Neural cell (in vitro differentiated cells): ENCODE measurements around the gene OR6J1. TPM values are rescaled to one million over a fixed set of nuclear protein-coding genes. Genes with fewer than 3 reads are reported as not detected.
"Not testable (repeated sequence)": the region's sequence is repeated elsewhere in the genome, so short reads cannot be mapped to it uniquely, and the experiment has no call there.

Experiments used
- H2AFZ ChIP-seq: fragments of 200-600, 300-800 bp; sonication (generic), shearing (Covaris generic); 2 replicates; pipeline ENCODE4 v1.6.0; 2014; ENCODE audit warnings: low read depth, mild to moderate bottlenecking, antibody characterized with exemption, low read length, moderate library complexity
- H3F3A ChIP-seq: fragments of 200-600 bp; shearing (Covaris generic); 2 replicates; pipeline ENCODE4 v1.6.1; 2016; ENCODE audit warnings: mild to moderate bottlenecking, moderate library complexity, mixed read lengths, antibody characterized with exemption, low read length; ENCODE audit not compliant: insufficient read depth, poor library complexity, severe bottlenecking
- H3K27ac ChIP-seq: fragments of 200-600, 300-800 bp; sonication (generic), shearing (Covaris generic); 2 replicates; pipeline ENCODE4 v1.5.1; 2014; ENCODE audit warnings: mild to moderate bottlenecking, low read length, moderate library complexity
- H3K27me3 ChIP-seq: fragments of 300-800, 200-600 bp; sonication (generic), shearing (Covaris generic); 2 replicates; pipeline ENCODE4 v1.6.0; 2014; ENCODE audit warnings: mild to moderate bottlenecking, low read depth, low read length, moderate library complexity; ENCODE audit not compliant: insufficient read depth
- H3K36me3 ChIP-seq: fragments of 300-800, 200-600 bp; sonication (generic), shearing (Covaris generic); 2 replicates; pipeline ENCODE4 v1.5.1; 2014; ENCODE audit warnings: mild to moderate bottlenecking, antibody characterized with exemption, low read length, moderate library complexity; ENCODE audit not compliant: insufficient read depth
- H3K4me2 ChIP-seq: fragments of 300-800, 200-600 bp; sonication (generic), shearing (Covaris generic); 2 replicates; pipeline ENCODE4 v1.6.0; 2014; ENCODE audit warnings: mild to moderate bottlenecking, low read length
- H3K4me3 ChIP-seq: fragments of 300-800, 200-600 bp; sonication (generic), shearing (Covaris generic); 2 replicates; pipeline ENCODE4 v1.5.1; 2014; ENCODE audit warnings: mild to moderate bottlenecking, low read length, moderate library complexity
- H3K79me2 ChIP-seq: fragments of 200-600 bp; shearing (Covaris generic); replicated peaks from 2 replicates; pipeline ENCODE4 v1.6.0; 2014; ENCODE audit warnings: mild to moderate bottlenecking, low read length, moderate library complexity; ENCODE audit not compliant: insufficient read depth
- H3K9ac ChIP-seq: fragments of 300-800, 200-600 bp; sonication (generic), shearing (Covaris generic); 2 replicates; pipeline ENCODE4 v1.6.1; 2016; ENCODE audit warnings: mild to moderate bottlenecking, low read length, mixed read lengths
- H3K9me2 ChIP-seq: fragments of 200-600 bp; shearing (Covaris generic); 2 replicates; pipeline ENCODE4 v1.6.1; 2016; ENCODE audit warnings: mild to moderate bottlenecking, low read length, mixed read lengths; ENCODE audit not compliant: insufficient read depth
- H3K9me3 ChIP-seq: fragments of 200-600, 300-800 bp; sonication (generic), shearing (Covaris generic); 2 replicates; pipeline ENCODE4 v1.6.1; 2016; ENCODE audit warnings: mild to moderate bottlenecking, mixed run types, low read length, moderate library complexity, mixed read lengths
- H4K20me1 ChIP-seq: fragments of 200-600 bp; shearing (Covaris generic); 2 replicates; pipeline ENCODE4 v1.6.1; 2016; ENCODE audit warnings: mild to moderate bottlenecking, mixed run types; ENCODE audit not compliant: insufficient read depth
- EP300 ChIP-seq: fragments of 450-650 bp; conservative IDR thresholded peaks from 2 replicates; pipeline ENCODE4 v1.6.1; 2014; ENCODE audit warnings: antibody characterized with exemption, mild to moderate bottlenecking, moderate library complexity; ENCODE audit not compliant: poor library complexity, severe bottlenecking
- EZH2 ChIP-seq: fragments of 200-600, 300-800 bp; shearing (Covaris generic), sonication (generic); IDR thresholded peaks from 2 replicates; pipeline ENCODE4 v1.6.1; 2014; ENCODE audit warnings: antibody characterized with exemption, low read length, borderline replicate concordance, mild to moderate bottlenecking; ENCODE audit not compliant: insufficient read depth, poor library complexity, severe bottlenecking
- MXI1 ChIP-seq: fragments of 450-650 bp; conservative IDR thresholded peaks from 2 replicates; pipeline ENCODE4 v1.6.1; 2014; ENCODE audit warnings: antibody characterized with exemption, mild to moderate bottlenecking; ENCODE audit not compliant: poor library complexity, severe bottlenecking
- POLR2AphosphoS5 ChIP-seq: IDR thresholded peaks from 2 replicates; pipeline ENCODE4 v1.6.1; 2012
- RAD21 ChIP-seq: fragments of 450-650 bp; conservative IDR thresholded peaks from 2 replicates; pipeline ENCODE4 v1.6.1; 2014; ENCODE audit warnings: antibody characterized with exemption, mild to moderate bottlenecking, moderate library complexity
- SMC3 ChIP-seq: fragments of 450-650 bp; conservative IDR thresholded peaks from 2 replicates; pipeline ENCODE4 v1.6.1; 2014; ENCODE audit warnings: antibody characterized with exemption, mild to moderate bottlenecking, moderate library complexity; ENCODE audit not compliant: poor library complexity
- TAF1 ChIP-seq: IDR thresholded peaks from 2 replicates; pipeline ENCODE4 v1.6.1; 2012; ENCODE audit warnings: low read depth
- polyA plus RNA-seq: library from polyadenylated mRNA; depleted of rRNA; stranded (reverse); fragments of >200 nt; gene quantifications from 2 replicates; pipeline ENCODE4 v1.2.3, GENCODE V29; 2014
- TF ChIP-seq, protein P1 (sequence below): fragments of 450-650 bp; IDR thresholded peaks from 2 replicates; pipeline ENCODE4 v1.5.1; 2014; ENCODE audit warnings: antibody characterized with exemption, mild to moderate bottlenecking, moderate library complexity; ENCODE audit not compliant: poor library complexity, severe bottlenecking
- TF ChIP-seq, protein P2 (sequence below): IDR thresholded peaks from 2 replicates; pipeline ENCODE4 v1.6.1; 2012; ENCODE audit warnings: borderline replicate concordance

Gene OR6J1
- polyA plus RNA-seq, 1 donor from 2014 or later = not detected

DNA sequence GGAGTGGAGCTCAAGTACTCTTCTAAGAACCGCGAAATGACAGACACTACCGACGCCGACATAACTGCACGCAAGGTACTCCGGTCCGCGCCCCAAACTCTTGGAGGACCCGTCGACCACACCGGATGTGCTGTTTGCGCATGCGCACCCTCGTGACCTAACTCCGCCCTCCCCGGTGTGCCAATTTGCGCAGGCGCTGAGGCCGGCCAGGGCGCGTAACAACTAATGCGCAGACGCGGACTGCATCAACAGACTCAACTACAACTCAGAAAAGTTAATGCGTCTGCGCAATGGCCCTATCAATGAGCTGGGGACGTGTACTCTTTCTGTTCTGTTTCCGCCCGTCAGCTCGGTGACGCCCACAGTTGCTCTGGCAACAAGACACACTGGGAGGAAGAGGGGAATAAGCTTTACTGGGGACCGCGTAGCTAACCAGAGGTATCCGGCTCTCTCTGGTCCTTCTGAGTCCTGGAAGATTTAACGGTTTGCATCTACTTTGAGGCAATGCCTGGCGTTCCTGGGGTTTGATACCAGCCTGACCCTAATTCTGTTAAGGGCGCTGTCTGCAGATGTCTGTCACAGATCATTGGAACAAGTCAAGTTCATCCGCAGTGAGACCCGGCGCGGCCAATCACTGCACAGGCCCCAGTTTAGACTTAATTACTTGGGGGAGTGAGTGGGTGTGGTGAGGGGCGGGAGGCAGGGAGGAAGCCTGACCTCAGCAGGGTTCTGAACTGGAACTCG, 54.9 kb downstream of the OR6J1 start, which contains the start of gene DAD1 (continued):
- peak; percentile 87 for TF ChIP-seq MXI1
- TF ChIP-seq SMC3 = peak; percentile 56

DNA sequence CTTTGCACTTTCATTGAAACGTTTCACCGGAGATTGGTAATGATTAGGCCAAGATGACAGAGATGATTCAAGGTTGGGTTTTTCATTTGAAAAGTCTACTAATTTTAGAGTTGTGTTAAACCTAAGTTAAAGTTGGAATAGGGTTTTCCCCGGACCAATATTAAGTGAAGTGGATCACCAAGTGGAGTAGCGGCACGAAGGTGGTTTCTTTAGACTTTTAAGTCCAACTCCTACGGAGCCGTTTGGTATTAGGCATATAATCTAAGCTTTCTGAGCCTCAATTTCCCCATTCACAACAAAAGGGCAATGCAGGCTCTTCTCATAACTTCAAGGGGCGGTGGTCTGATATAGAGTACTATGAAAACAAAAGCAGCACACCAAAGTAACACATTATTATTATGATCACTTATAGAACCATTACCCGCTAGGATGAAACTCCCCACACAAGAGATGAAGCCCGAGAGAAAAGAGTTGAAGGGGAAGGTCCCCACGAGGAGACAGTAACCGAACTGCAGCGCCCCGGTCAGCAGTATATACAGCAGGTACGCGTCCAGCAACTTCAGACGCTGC, 55.5 kb downstream of the OR6J1 start:
- Histone ChIP-seq H3K9me3 (no peaks in the 10 kb centered on the region), H3K36me3 (no peaks in the 10 kb centered on the region), H3K27me3 (peaks cover under 1% of the 10 kb centered on the region), H2AFZ (peak overlapping the region; percentile 74), H3F3A (peaks cover 5% of the 10 kb centered on the region), H3K4me3 (peak overlapping the region; percentile 80), H3K79me2 (peaks cover 44% of the 10 kb centered on the region), H3K9me2 (no peaks in the 10 kb centered on the region), H4K20me1 (no peaks in the 10 kb centered on the region), H3K9ac (peak overlapping the region; percentile 69), H3K27ac (peak overlapping the region; percentile 35), H3K4me2 (peak overlapping the region; percentile 83)
- no peak for TF ChIP-seq EZH2
- TF ChIP-seq POLR2AphosphoS5 = no peak
- TF ChIP-seq TAF1 = no peak
- TF ChIP-seq EP300 = no peak
- TF ChIP-seq, protein P1, sequence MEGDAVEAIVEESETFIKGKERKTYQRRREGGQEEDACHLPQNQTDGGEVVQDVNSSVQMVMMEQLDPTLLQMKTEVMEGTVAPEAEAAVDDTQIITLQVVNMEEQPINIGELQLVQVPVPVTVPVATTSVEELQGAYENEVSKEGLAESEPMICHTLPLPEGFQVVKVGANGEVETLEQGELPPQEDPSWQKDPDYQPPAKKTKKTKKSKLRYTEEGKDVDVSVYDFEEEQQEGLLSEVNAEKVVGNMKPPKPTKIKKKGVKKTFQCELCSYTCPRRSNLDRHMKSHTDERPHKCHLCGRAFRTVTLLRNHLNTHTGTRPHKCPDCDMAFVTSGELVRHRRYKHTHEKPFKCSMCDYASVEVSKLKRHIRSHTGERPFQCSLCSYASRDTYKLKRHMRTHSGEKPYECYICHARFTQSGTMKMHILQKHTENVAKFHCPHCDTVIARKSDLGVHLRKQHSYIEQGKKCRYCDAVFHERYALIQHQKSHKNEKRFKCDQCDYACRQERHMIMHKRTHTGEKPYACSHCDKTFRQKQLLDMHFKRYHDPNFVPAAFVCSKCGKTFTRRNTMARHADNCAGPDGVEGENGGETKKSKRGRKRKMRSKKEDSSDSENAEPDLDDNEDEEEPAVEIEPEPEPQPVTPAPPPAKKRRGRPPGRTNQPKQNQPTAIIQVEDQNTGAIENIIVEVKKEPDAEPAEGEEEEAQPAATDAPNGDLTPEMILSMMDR = no peak
- no peak for TF ChIP-seq SMC3
- TF ChIP-seq, protein P2, sequence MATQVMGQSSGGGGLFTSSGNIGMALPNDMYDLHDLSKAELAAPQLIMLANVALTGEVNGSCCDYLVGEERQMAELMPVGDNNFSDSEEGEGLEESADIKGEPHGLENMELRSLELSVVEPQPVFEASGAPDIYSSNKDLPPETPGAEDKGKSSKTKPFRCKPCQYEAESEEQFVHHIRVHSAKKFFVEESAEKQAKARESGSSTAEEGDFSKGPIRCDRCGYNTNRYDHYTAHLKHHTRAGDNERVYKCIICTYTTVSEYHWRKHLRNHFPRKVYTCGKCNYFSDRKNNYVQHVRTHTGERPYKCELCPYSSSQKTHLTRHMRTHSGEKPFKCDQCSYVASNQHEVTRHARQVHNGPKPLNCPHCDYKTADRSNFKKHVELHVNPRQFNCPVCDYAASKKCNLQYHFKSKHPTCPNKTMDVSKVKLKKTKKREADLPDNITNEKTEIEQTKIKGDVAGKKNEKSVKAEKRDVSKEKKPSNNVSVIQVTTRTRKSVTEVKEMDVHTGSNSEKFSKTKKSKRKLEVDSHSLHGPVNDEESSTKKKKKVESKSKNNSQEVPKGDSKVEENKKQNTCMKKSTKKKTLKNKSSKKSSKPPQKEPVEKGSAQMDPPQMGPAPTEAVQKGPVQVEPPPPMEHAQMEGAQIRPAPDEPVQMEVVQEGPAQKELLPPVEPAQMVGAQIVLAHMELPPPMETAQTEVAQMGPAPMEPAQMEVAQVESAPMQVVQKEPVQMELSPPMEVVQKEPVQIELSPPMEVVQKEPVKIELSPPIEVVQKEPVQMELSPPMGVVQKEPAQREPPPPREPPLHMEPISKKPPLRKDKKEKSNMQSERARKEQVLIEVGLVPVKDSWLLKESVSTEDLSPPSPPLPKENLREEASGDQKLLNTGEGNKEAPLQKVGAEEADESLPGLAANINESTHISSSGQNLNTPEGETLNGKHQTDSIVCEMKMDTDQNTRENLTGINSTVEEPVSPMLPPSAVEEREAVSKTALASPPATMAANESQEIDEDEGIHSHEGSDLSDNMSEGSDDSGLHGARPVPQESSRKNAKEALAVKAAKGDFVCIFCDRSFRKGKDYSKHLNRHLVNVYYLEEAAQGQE = no peak
- TF ChIP-seq MXI1 = no peak
- TF ChIP-seq RAD21 = no peak

DNA sequence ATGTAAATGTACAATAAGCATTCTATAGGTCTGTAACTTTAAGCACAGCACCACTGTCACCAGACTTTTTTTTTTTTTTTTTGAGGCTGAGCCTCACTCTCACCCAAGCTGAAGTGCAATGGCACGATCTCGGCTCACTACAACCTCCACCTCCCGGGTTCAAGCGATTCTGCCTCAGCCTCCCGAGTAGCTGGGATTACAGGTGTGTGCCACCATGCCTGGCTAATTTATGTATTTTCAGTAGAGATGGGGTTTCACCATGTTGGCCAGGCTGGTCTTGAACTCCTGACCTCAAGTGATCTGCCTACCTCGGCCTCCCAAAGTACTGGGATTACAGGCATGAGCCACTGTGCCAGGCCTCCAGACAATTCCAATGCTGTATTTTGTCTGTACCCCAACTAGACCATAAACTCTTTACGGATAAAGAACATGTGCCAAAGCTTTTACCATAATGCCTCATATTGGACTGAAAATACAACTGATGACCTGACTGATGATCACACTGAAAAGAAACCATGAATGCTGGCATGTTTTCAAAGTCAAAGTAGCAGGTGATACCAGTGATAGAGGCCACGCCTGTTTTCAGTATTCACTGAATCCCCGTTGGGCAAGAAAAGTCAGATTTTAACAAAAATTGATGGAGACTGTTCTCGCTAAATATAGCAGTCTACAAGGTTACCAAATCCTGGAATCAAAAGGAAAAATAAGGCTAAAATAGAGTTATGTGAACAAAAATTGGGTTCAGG, 56.3 kb downstream of the OR6J1 start:
- not testable (repeated sequence) for H3K27me3 ChIP-seq, H3K9me3 ChIP-seq, H3K9me2 ChIP-seq, H4K20me1 ChIP-seq, H3K36me3 ChIP-seq, H3F3A ChIP-seq, H2AFZ ChIP-seq, H3K27ac ChIP-seq
- peaks cover 46% of the 10 kb centered on the region for H3K79me2 ChIP-seq
- peak overlapping the region; percentile 69 for H3K9ac ChIP-seq
- peak overlapping the region; percentile 83 for H3K4me2 ChIP-seq
- peak overlapping the region; percentile 80 for H3K4me3 ChIP-seq
